GM12874 (cell line): ENCODE measurements around the gene COX6B2.

Source experiments
- TF ChIP-seq, protein P1 (sequence below): IDR thresholded peaks from 2 replicates; pipeline ENCODE4 v1.5.1; 2011; ENCODE audit warnings: low read depth, mild to moderate bottlenecking, control low read depth, low read length, moderate library complexity; ENCODE audit not compliant: insufficient read depth

COX6B2 gene

DNA sequence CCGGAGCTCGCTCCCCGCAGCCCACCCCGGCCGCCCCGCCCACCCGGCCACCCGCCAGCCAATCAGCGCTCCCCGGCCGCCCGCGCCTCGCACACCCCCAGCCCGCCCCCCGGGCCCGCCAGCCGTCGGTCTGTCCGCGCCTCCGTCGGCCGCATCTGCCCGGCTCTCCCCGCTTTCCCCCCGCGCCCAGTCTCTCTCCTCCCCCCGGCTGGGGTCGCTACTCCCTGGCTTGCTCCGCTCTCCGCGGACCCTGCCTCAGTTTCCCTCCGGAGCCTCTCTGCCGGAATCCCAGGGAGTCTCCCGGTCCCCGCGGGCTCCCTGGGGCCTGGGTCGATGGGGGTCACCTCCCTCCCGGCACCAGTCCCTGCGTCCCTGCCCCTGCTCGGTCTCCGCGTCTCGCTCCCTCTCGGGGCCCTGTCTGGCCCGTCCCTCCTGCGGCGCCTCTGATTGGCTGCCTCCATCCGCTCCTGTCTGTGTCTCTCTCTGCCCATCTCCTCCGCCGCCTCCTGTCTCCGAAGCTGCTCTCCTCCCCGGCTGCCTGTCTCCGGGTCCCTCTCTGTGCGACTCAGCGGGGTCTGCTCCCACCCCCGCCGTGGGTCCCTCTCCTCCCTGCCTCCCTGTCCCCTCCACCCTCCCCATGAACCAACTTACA is 15.3 kb upstream of the COX6B2 start:
- TF ChIP-seq, protein P1, sequence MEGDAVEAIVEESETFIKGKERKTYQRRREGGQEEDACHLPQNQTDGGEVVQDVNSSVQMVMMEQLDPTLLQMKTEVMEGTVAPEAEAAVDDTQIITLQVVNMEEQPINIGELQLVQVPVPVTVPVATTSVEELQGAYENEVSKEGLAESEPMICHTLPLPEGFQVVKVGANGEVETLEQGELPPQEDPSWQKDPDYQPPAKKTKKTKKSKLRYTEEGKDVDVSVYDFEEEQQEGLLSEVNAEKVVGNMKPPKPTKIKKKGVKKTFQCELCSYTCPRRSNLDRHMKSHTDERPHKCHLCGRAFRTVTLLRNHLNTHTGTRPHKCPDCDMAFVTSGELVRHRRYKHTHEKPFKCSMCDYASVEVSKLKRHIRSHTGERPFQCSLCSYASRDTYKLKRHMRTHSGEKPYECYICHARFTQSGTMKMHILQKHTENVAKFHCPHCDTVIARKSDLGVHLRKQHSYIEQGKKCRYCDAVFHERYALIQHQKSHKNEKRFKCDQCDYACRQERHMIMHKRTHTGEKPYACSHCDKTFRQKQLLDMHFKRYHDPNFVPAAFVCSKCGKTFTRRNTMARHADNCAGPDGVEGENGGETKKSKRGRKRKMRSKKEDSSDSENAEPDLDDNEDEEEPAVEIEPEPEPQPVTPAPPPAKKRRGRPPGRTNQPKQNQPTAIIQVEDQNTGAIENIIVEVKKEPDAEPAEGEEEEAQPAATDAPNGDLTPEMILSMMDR = no peak

DNA sequence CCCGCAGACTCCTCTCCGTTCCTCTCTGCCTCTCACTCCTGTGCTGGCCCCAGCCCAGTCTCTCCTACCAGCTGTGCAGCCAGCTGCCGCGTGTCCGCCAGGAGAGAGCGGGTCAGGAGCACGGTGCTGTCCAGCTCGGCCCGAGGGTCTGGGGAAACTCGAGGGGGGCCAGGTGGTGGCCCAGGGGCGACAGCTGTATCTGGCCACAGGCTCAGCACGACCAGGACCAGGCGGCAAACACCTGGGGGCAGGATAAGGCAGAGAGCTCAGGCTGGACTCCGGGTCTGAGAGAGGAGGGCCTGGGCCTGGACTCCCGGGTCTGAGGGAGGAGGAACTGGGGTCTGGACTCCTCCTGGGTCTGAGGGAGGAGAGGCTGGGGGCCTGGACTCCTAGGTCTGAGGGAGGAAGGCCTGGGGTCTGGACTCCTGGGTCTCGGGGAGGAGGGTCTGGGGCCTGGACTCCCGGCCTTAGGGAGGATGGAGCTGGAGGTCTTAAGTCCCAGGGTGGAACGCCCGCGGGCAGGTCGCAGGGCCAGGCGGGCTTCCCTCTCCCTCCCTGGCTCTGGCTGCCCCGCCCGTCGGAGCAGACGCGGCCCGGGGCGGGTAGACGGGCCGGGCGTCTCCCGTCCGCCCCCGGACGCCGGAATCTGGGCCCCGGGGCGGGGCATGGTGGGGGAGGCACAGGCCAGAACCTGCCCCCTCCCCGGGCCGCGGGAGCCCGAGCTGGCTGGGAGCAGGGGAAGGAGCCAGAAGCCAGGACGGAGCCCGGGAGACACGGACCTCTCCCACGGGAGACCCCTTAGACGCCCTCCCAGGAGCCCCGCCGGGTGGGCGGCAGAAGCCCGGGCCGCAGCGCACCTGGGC is 14.4 kb upstream of the COX6B2 start:
- TF ChIP-seq, protein P1 = no peak

DNA sequence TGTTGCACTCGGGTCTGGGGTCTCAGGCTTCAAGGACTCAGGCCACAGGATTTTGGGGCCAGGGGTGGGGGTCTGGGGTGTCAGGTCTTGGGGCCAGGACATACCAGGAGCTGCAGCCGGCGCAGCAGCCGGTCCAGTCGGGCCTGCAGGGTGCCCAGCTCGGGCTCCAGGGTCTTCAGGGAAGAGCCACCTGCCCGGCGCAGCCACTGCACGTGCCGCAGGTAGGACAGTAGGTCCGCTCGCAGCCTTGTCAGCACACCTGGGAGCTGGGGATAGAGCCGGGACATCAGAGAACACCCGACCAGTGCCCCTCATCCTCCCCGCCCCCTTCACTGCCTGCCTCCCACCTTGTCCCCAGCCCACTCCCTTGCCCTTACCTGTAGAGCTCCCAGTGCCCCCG is 13.6 kb upstream of the COX6B2 start:
- TF ChIP-seq, protein P1 = no peak

DNA sequence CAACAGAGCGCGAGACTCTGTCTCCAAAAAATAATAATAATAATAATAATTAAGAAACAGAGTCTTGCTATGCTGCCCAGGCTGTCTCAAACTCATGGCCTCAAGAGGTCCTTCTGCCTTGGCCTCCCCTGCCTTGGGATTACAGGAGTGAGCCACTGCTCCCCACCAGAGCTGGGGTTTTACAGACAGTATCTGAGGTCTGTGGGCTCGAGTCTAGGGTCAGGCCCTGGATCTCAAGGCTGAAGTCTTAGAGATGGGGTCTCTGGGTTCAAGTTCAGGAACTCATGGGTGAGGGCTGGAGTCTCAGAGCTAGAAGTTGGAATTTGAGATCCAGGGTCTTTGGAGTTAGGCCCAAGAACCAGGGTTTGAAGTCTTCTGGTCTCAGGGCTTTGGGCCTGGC is 12.3 kb upstream of the COX6B2 start:
- TF ChIP-seq, protein P1 = no peak

DNA sequence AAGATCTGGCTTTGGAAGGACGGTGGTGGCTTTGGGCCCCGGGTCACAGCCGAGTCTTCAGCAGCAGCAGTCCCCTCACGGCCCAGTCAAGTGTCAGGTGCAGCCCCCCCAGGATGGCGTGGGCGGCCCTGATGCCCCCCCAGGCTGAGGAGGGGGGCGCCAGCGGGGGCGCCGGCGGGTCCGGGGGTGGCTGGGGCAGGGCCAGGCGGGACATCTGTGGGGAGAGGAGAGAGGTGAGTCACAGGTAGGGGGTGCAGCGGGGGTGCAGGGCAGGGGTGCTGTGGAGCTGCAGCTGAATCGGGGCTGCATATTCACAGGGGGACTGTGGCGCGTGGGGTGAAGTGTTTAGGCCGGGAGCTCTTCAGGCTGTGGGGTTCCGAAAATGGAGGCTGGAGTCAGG is 11.4 kb upstream of the COX6B2 start:
- TF ChIP-seq, protein P1 = no peak

DNA sequence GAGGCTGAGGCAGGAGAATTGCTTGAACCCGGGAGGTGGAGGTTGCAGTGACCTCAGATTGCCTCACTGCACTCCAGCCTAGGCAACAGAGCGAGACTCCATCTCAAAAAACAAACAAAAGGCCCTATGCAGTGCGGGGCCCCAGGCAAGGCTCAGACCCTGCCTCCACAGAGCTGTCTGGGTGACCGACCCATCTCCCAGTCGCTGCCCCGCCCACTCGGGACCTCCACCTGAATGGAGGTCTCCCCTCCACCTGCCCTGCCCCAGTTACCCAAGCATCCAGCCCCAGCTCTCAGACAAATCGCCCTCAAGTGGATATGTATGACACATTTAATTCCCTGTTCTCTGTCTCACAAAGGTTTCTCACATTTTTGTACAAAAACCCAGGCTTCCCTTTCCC is 10.7 kb upstream of the COX6B2 start:
- TF ChIP-seq, protein P1 = no peak

DNA sequence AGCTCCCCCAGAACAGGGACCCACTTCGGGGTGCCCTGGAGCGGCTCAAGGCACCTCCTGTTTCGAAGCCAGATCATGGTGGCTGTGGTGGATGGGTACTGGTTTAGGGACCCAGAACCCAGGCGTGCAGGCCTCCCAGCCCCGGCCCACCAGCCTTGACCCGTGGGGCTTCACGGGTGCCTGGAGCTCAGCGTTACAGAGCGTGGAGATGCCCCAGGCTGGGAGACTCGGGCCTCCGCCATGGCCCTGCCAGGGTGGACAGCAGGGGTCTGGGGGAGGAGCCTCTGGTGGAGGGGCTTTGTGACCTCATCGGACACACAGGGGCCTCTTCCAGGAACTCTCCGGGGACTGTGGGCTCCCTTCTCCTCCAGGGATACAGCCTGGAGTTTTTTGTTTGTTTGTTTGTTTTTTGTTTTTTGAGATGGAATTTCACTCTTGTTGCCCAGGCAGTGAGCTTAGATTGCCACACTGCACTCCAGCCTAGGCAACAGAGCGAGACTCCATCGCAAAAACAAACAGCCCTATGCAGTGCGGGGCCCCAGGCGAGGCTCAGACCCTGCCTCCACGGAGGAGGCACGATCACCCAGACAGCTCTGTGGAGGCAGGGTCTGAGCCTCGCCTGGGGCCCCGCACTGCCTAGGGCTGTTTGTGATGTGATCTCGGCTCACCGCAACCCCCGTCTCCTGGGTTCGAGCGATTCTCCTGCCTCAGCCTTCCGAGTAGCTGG is 8.6 kb upstream of the COX6B2 start, which contains the start of gene GARIN5B:
TSS of gene GARIN5B (minus strand) at position 271 of the 727 bp plus-strand sequence. CDS start at position 77, 194 bp downstream.
- TF ChIP-seq, protein P1 = no peak
